Dermis blood vessel endothelial cell (primary cell): Measurements from ENCODE around the gene ATP23. TPM values are rescaled to one million over a fixed set of nuclear protein-coding genes. Genes with fewer than 3 reads are reported as not detected.

ENCODE experiments used
- DNase-seq: peaks from one replicate; pipeline ENCODE4 v3.0.0; 2010
- total RNA-seq: library from RNA; depleted of rRNA; stranded (reverse); fragments of >200 nt; gene quantifications from 2 replicates; pipeline ENCODE4 v1.2.3, GENCODE V29; 2014

ATP23 gene, protein sequence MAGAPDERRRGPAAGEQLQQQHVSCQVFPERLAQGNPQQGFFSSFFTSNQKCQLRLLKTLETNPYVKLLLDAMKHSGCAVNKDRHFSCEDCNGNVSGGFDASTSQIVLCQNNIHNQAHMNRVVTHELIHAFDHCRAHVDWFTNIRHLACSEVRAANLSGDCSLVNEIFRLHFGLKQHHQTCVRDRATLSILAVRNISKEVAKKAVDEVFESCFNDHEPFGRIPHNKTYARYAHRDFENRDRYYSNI
- total RNA-seq, result 12.7 and 25.5 TPM in 2 replicates

DNA sequence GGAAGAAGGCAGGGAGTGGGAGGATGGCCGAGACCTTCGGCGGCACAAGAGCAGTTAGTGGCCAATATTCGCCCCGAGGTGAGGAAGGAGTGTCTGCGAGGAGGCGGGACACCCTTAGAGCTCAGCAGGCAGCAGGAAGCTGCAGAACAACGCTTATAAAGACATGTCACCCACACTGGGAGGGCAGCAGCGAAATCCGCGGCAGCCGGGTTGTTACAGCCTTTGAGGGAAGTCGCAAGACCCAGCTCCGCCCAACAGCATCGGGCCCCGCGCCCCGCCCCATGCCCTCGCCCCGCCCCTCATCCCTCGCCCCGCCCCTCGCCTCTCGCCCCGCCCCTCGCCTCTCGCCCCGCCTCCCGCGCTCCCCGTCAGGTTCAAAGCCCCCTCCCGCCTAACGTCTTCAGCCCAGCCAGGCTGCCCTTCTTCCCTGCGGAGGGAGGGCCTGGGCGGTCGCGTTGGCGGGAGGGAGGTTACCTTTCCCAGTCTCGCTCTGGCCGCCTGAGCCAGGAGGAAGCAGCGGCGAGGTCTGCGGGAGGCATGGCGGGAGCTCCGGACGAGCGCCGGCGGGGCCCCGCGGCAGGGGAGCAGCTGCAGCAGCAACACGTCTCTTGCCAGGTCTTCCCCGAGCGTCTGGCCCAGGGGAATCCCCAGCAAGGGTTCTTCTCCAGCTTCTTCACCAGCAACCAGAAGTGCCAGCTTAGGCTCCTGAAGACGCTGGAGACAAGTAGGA is at the start of gene ATP23:
Gene ATP23, plus strand, starts transcription at position 403 of the 730 bp plus-strand sequence. Its CDS starts 135 bp downstream, at position 538.
- DNase-seq, result peak; percentile 92

DNA sequence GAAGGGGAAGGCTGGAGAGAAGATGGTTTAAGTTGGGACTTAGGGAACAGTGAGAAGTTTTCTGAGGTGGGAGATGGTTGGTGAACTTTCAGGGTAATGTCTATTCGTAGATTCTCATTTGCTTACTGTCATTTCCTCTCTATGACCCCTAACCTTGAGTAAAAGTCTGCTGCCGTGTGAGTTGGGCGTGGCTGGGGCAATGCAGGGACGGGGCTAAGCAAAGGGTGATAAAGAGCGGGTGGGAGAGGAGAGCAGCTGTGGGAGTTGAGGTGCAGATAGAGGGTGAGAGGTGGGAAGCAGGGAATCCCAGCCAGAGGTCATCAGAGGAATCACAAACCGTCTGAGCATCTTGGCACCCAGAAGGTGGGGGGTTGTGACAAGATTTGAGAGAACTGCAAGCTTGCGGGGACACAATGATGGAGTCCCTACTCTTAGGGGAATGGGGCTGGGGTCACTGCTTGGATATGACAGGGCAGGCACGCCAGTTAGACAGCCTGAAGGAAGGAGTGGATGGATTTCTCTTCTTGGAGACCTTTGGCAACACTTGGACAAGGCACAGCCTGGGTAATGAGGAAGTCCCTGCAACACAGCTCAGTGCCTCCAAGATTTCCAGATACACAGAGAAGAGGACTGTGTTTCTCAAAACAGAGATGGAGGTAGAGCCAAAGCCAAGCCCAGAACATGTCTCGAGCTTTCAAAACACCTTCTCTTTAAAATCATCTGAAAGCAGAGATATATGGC is 49.0 kb upstream of the ATP23 start:
- no peak for DNase-seq

DNA sequence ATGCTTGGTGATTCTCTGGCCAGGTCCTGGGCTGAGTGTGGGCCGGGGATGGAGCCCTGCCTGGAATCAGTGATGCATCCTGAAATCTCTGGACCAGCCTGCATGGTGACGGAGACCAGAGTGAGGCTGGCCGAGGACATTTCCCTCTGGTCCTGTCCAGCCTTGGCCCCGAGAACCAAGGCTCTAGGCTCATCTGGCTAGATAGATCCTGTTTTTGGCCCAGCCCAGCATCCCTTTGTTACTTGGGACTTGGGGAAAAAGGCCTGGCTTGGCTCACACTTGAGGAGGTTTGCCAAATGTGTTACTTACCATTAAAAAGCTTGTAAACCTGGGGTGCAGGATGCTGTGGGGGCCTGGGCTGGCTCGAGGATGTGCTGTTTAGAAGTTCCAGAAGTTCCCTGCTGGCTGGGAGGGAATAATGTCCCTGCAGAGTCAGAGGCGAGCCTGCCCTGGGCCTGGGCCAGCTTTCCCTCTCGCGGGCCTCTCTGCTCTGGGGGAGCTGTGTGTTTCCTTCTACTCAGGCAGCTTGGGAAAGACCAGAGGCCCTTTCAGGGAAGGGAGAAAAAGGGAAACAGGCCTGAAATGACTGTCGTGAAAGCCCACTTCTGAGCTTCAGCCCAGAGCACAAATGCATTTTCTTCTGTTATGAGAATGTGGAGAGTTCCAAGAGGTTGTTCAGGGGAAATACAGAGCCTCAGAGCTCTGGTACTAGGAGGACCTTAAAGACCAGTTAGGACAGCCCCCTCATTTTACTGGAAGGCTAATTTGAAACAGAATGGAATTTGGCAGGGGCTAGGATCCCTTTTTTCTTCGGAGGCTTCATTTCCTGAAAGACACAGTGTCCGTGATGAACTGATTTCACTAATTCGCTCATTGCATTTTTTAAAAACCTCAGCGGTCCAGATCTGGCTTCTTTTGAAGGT is 47.7 kb upstream of the ATP23 start:
- peak; percentile 79 for DNase-seq

DNA sequence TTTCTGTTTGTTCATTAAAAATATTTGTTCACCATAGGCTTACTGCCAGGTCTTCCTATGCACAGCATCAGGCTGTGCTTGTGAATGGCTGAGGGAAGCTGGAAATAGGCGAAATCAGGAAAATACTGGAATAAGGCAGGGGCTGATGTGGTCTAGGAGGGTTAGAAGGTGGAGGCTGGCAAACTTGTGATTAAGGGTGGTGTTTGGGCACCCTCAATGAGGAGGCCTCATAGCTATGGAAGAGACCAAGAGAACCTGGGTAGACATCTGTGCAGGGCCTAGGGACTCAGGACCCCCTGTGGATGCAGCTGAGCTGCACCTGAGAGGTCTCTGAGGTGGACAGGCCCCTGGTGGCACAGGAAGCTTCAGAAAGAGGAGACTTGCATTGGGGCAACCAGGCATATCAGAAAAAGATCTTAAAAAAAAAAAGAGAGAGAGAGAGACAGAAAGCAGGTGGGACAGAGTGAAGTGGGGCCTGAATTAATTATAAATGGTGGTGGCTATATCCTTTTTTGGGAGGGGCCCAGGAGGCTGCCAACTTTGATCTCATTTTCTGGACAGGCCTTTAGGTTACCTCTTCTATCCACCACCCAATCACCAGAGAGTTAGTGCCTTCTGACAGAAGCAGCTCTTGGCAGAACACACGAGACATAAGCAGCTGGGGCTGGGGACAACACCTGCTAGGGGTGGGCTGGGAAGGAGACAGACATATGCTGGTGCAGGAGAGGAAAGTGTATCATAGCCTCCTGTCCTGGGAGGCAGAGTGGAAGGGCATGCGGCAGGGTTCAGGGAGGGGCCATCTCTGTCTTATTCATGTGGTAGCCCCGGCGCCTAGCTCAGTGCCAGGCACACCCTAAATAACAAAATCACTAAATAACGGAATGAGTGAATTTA is 46.7 kb upstream of the ATP23 start:
- no peak for DNase-seq

DNA sequence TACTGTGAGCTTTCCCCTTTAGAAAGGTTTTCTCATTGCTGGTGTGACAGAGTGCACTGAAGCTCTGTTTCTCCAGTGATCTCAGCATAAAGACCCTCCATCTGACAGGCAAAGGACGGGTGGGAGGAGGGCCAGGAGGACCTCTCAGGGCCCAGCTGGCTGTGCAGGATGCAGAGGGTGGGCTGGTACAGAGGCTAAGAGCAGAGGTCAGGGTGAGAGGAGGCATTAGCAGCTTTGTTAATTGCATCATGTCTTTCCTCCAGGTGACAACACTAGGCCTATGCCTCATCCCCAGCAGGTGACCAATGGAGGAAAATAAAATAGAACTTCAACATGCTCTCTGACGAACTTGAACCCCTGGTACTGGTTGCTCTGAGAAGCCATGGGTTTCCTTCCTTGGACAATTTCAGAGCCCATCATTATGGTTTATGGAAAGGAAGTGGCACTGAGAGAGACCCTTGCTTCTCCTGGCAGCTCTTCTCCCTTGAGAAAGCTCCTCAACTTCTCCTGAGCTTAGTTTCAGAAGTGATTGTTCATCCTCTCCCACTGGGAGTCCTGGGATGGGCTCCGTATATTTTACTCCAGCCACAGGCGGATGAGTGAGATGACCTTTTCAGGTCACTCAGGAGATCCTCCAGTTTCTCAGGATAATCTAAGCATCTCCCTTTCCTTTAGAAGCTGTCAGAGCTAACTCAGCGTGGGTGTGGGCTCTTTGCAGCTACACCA is 45.8 kb upstream of the ATP23 start:
- no peak for DNase-seq

DNA sequence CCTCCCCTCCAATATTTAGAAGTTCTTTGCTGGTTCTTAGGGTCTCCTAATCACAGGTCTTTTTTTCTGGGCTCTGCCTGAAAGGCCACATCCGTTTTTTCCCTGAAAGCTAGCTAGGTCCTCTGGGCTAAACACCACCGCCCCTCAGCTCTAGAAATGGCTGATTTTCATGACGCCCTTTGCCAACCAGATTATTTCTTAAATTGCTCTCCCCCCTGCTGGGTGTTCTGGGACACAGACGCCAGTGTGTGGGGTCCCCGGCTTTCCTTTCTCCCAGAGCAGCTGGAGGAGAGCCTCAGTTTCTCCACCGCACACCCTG is 45.3 kb upstream of the ATP23 start:
- peak; percentile 25 for DNase-seq

DNA sequence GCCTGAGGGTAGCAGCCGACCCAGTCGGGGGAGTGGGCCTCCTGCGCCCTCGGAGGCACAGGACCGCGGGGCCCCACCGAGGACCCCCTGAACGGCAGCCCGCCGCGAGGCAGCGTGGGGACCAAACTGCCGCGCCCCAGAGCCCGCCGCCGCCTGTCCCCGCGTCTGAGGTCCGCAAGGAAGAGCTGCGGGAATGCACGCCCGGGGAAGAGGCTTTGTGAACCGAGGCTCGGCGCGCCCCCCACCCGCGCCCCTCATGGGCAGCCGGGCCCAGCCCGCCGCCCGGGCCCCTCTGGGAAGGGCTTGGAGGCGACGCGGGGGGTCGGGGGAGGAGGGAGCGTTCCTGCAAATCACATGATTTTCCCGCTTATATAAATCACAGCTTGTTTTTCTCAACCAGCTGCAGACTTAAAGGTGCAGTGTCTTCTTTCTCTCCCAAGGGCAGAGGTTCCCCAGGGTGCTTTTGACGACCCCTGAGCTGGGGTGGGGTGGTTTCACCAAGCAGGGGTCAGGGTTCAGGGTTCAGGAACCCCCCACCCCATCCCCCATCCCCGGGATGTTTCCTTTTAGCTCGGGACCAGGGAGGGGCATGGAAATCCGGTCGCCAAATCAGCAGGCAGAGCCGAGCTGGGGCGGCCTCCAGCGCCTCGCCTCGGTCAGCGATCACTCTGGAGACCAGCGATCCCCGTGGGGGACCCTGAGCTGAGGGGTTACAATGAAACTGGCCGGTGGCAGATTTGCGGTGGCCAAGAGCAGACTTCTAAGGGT is 44.7 kb upstream of the ATP23 start:
- peak; percentile 65 for DNase-seq

DNA sequence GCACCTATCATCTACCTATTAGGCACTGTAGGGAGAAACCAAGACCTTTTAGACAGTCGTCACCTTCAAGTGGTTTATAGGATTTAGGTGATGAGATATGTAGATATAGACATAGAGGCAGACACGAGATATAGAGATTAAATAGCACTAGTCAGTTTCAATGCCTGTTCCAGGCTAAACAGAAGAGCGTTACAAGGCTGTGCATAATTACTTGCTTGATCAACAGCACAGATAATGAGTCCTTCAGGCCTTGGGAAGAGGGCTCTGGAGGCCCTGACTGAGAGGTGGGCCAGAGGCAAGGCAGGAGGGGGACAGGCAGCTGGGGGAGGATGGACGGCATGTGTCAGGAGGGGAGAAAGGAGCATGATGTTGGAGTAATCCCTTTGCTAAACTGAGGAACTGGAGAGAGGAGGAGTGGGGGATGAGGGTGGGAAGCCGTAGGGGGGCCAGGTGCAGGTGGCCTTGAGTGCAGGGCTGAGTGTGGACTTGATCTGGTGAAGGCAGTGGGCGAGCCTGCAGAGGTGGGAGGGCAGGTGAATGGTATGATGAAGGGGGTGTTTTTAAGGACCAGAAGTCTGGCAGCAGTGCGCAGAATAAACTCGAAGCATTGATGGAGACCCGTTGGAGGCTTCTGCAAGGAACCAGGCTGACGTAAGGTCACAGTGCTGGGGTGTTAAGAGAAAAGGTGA is 43.9 kb upstream of the ATP23 start:
- DNase-seq, result no peak

DNA sequence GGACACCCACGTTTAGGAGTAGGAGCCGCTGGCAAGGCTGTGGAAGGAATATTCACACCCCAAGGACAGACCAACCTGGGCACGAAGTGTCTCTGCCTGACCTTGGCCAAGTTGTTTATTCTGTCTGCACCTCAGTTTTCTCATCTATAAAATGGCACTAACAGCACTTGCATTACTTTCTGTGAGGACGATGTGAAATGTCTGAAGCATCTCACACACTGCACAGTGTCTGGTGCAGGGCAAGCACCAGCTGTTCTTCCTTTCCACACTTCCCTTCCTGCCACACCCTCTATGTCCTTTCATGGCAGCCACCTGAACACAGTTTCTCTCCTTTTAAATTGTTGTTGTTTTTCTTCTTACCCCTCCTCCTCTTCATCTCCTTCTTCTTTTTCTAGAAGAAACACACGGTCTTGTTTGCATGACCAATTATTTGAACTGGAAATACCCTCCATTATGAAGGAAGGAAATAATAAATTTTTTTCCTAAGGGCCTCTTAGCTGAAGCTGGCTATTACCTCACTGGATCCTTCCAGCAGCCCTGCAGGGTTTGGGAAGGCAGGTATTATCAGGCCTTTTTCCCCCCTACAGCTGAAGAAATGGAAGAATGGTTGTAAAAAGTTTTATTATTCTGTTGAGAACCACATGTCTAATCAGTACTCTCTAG is 42.9 kb upstream of the ATP23 start:
- peak; percentile 35 for DNase-seq

DNA sequence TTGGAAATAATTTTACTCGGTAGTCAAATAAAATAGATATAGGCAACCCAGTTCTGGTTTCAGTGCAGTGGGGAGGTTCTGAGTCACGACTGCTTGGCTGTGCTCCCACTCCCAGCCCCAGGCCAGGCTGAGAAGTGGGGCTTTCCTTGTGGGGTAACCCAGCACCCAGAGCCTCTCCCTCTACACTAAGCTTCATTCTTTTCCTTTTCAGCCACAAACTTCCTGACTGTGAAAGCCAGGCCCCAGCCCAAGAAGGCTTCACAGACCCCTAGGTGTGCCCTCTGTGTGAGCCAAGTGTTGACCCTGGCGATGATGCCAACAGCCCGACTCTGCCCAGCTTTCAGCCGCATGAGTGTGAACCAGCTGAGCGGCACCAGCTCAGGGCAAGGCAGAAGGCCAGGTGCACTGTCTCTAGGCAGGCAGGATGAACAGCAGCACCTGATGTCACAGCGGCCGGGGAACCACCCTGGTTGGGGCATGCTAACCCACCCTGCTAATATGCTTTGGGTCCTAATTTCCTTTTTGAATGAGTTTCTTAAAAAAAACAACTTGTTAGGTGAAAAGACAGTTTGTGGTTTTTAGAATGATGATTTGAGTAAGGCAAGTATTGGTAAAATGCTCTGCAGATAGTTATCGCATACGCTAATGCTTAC is 42.2 kb upstream of the ATP23 start:
- DNase-seq, result peak; percentile 40

DNA sequence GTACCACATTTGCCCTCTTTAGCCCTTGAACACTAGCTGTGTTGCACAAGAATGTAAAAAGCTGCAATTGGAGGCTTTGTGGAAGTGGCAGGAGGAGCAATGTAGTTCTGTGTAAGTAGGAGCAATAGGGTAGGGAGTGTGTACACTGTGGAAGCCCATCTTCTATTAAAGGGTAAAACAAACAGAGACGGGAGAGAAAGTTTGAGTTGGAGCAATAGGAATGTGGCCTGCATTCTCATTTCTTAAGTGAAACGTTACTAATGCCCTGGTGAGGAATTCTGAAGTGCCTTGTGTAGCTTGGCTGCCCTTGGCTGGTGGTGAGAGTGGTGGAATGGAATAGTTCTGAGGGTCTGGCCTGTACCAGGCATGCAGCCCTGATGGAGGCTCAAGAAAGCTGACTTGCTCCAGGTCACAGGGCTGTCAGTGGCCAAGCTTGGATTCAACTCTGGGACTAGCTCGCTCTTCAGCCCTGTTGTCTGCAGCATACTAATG is 38.8 kb upstream of the ATP23 start:
- DNase-seq, result no peak

DNA sequence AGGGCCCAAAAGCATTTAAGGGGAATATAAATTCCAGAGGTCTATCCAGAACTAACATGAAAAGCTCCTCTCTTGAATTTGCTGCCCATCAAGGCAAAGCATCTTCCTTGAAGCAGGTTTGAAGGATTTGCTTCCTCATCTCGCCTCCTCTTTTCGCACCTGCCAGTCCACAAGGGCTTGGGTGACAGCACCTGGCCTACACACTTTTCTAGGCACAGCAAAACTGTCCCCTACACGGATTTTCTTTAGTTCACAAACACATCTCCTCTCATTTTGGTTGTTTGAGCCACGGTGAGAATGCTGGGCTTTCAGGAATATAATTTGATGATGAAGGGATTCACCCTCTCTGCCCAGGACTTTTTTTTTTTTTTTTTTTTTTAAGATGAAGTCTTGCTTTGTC is 36.9 kb upstream of the ATP23 start:
- no peak for DNase-seq

DNA sequence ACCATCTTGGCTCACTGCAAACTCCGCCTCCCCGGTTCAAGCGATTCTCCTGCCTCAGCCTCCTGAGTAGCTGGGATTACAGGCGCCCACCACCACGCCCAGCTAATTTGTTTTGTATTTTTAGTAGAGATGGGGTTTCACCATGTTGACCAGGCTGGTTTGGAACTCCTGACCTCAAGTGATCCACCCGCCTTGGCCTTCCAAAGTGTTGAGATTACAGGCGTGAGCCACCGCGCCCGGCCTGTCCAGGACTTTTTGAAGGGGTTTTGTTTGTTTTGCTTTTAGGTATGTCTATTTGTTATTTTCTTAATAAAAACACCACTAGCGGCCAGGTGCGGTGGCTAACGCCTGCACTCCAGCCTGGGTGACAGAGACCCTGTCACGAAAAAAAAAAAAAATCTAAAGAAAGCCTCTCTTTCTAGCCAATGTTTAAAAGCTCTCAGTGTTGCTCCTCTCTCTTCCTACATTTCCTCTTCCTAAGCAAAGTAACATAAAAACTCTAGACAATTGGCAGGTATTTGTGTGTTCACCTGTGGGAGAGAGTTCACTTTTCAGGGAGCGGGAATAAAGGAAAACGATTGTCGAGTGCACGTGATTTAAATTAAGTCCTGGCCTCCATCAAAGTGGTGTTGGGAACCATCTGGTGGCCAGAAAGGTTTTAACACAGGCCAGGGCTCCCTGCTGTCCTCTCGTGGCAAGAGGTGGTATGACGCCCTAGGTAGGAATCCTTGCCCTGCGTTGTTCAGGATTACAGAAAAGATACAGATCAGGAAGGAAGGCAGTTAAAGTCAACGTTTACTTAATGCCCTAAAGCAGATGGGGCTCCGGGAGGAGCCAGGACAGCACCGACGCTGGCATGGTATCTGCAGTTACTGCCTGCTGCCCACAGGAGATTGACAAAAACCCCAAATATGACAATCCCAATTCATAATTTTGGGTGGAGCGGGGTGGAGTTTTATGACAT is 36.2 kb upstream of the ATP23 start:
- DNase-seq, result peak; percentile 95

DNA sequence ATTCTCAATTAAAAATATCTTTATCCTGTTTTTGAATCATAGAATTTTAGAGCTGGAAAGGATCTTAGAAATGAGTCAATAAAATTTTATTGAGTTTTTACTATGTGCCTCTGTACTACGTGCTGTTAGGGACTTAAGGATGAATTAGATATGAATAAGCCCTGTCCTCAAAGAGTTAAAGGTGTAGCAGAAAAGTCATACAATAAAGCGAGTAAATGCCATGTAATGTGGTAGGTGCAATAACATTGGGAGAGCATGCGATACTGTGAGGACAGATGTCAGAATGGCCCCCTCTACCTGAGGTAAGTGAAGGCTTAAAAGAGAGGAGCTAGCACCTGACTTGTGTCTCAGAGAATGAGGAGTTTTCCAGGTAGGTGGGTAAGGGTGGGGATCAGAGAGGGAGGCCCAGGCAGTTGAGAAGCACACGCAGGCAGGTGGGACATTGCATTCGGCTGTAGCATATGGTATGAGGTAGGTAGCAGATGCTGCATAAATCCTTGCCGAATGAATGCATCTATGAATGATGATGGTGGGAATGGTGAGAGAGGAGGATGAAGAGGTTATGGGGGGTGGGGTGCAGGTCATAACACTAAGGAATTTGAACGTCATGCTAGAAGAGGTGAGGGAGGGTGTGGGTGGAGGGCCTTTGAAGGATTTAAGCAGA is 35.4 kb upstream of the ATP23 start:
- no peak for DNase-seq

DNA sequence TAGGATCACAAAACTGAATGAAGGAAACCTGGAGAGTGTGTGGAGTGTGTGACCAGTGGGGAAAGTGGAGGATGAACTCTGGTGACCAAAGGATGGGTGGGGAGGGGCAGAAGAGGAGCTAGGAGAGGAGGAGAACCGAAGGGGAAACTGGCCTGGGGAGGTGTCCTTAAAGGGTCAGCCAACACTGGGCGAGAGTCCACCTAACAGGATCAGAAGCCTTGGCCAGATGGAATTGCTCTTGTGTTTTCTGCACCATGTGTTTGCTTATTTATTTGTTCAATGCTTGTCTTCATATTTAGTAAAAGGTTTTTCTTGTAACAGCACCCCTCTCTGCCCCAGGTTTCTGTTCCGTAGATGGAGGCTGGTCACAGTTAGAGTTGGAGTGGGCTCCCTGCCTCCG is 34.5 kb upstream of the ATP23 start:
- DNase-seq, result no peak

DNA sequence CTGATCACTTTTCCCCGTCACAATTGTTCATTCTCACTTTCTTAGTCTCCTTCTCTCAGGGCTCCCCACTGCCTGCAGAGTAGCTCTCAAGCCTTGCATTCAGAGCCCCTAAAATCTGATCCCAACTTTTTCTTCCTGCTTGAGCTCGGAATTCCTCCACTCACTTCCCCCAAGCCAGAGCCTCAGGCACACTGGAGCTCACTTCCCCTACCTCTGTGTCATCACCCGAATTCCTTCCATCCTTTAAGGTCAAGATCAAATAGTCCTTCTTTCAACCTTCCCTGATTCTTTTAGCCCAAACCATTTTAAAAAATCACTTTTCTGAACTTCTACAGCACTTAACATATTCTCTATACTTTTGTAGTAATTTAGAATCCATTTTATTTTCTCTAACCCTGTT is 34.1 kb upstream of the ATP23 start:
- DNase-seq, result no peak
